ENCODE data around the gene PBOV1.

Gene PBOV1

GRCh38 chr6:138257638-138258040 lies 39.3 kb upstream of the PBOV1 start:
- TF ChIP-seq CTCF (IDR thresholded peaks at IDR 0.05; ENCODE audit: low read depth, low read length): no peak
- no peak overlapping the region for H3K4me3 ChIP-seq (ENCODE audit: low read depth, low read length)

- no peak overlapping the region for H3K4me3 ChIP-seq (ENCODE audit: low read depth, low read length)
- no peak for TF ChIP-seq CTCF (IDR thresholded peaks at IDR 0.05; ENCODE audit: low read depth, low read length)
Observed at GRCh38 chr6:138255443-138255842, 37.2 kb upstream of the PBOV1 start.

GRCh38 chr6:138253731-138254130 lies 35.4 kb upstream of the PBOV1 start:
- H3K4me3 ChIP-seq (ENCODE audit: low read depth, low read length): no peak overlapping the region
- no peak for TF ChIP-seq CTCF (IDR thresholded peaks at IDR 0.05; ENCODE audit: low read depth, low read length)

- no peak overlapping the region for H3K4me3 ChIP-seq (ENCODE audit: low read depth, low read length)
- no peak for TF ChIP-seq CTCF (IDR thresholded peaks at IDR 0.05; ENCODE audit: low read depth, low read length)
Observed at GRCh38 chr6:138250513-138251247, 32.4 kb upstream of the PBOV1 start.

- H3K4me3 ChIP-seq (ENCODE audit: low read depth, low read length): no peak overlapping the region
- TF ChIP-seq CTCF (IDR thresholded peaks at IDR 0.05; ENCODE audit: low read depth, low read length): no peak
Observed at GRCh38 chr6:138250053-138250452, 31.8 kb upstream of the PBOV1 start.

GRCh38 chr6:138248878-138249277 lies 30.6 kb upstream of the PBOV1 start:
- no peak overlapping the region for H3K4me3 ChIP-seq (ENCODE audit: low read depth, low read length)
- no peak for TF ChIP-seq CTCF (IDR thresholded peaks at IDR 0.05; ENCODE audit: low read depth, low read length)

GRCh38 chr6:138248011-138248410 lies 29.7 kb upstream of the PBOV1 start:
- H3K4me3 ChIP-seq (ENCODE audit: low read depth, low read length): no peak overlapping the region
- no peak for TF ChIP-seq CTCF (IDR thresholded peaks at IDR 0.05; ENCODE audit: low read depth, low read length)
